Measurements from ENCODE around the gene TPSD1. TPM values are rescaled to one million over a fixed set of nuclear protein-coding genes. Genes with fewer than 3 reads are reported as not detected.

Gene TPSD1
- total and polyA plus RNA-seq, 9 of the 15 experiments (the other 6 are each of a cell fraction or from before 2014, with no cell fraction given) = not detected

DNA sequence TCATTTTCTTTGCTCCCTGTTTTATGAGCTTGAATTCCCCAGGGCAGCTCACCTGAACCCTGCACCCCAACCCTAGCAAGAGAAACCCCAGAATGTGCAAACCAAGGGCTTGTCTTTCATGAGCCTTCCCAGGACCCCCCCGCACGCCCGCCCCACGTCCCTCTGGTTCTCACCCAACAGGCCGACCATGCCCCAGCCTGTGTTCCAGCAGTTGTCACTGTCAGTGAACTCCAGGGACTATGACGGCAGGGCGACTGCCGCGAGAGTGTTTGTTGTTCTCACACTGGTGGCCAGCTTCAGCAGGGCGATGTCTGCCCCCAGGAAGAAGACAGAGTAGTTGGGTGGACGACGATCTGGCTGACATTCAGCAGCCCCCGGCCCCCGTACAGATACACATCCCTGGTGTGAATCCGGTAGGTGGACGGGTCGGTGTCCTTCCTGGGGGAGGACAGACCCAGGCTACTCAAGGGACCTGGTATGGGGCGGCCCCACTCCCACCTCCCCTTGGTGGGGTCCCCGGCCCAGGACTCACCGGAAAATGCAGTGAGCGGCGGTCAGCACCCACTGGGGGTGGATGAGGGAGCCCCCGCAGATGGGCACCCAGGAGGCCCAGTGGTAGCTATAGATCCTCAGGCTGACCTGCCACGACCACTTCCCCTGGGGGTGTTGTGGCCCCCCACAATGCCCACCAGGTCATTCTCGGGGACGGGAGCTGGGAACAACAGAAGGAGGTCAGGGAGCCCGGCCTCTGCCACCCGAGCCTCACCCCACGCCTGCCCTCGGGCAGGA, 20.1 kb downstream of the TPSD1 start:
- H3K4me2 ChIP-seq (ENCODE audit: insufficient read depth, low read length) = no peak overlapping the region
- DNase-seq (ENCODE audit: extremely low read depth in 1 of 4, low spot score in 3 of 4) = no peak
- WGBS (ENCODE audit: insufficient coverage, low coverage, missing lambda C conversion rate) = 13% methylated on average over 30 of the region's 30 CpGs
- H3K36me3 ChIP-seq (ENCODE audit: control insufficient read depth, insufficient read depth, low read length) = no peaks in the 10 kb centered on the region
- peaks cover 0 to 58% of the 10 kb centered on the region in 2 experiments; a peak in 2 of 5 replicates for H3K4me1 ChIP-seq (replicated peaks in 1 of 2; ENCODE audit: control insufficient read depth in 2 of 2, insufficient read depth in 2 of 2, low read length in 2 of 2)
- H3K9me3 ChIP-seq (replicated peaks; ENCODE audit: control insufficient read depth, insufficient read depth, low read depth, low read length) = no peaks in the 10 kb centered on the region
- BruUV-seq (replicated peaks) = no TSS peak
- in situ Hi-C loops (cut with MboI) = no loop called here
- no peak overlapping the region for H3K27ac ChIP-seq (ENCODE audit: extremely low read depth, low read depth, low read length)
- FAIRE-seq = no peak
- no peak overlapping the region for H3K9ac ChIP-seq (ENCODE audit: insufficient read depth in 1 of 2, low read depth in 2 of 2, low read length in 2 of 2)
- no peaks in the 10 kb centered on the region for H3K79me2 ChIP-seq (ENCODE audit: control insufficient read depth, insufficient read depth, low read length)
- ChIA-PET POLR2A (interaction anchor here (0.6 kb wide), 1 partner anchor 357 kb away, joined by 3 read pairs; no protein-coding TSS in a partner anchor), CTCF (ENCODE audit: low intra/inter-chr PET ratio) (no interaction called here)
- H2AFZ ChIP-seq (ENCODE audit: low read depth, low read length) = no peak overlapping the region
- TF ChIP-seq POLR2AphosphoS5 (IDR thresholded peaks at IDR 0.05; ENCODE audit: control insufficient read depth, insufficient read depth, low read depth, low read length) (no peak), KAT8 (IDR thresholded peaks at IDR 0.05; ENCODE audit: low read depth) (no peak), ZNF197 (CRISPR knock-in tag; IDR thresholded peaks at IDR 0.05; ENCODE audit: low read depth) (no peak), SMARCE1 (IDR thresholded peaks at IDR 0.05) (no peak), ZZZ3 (IDR thresholded peaks at IDR 0.05) (no peak), HIVEP1 (CRISPR knock-in tag; IDR thresholded peaks at IDR 0.05) (no peak), AFF1 (IDR thresholded peaks at IDR 0.05; ENCODE audit: low read depth in 1 of 2, partially characterized antibody in 2 of 2) (no peak)
- intact Hi-C loops (cut with micrococcal nuclease) = no loop called here
- ATAC-seq = no peak
- H3K4me3 ChIP-seq = no peak overlapping the region
- no peaks in the 10 kb centered on the region for H4K20me1 ChIP-seq (replicated peaks; ENCODE audit: control insufficient read depth, insufficient read depth, low read length)
- peaks cover 18 to 43% of the 10 kb centered on the region in 2 experiments; a peak in 4 of 5 replicates for H3K27me3 ChIP-seq (ENCODE audit: control insufficient read depth in 2 of 2, insufficient read depth in 2 of 2, low read length in 2 of 2)
- H3K9me1 ChIP-seq (ENCODE audit: control insufficient read depth, insufficient read depth, low read length) = no peaks in the 10 kb centered on the region
